IPS-18c (cell line): Measurements from ENCODE around the gene MTCH2.
A peak's percentile ranks its signal among the peaks of the same experiment; 100 is the strongest.
"Not testable (repeated sequence)": the region's sequence is repeated elsewhere in the genome, so short reads cannot be mapped to it uniquely, and the experiment has no call there.

Experiments used
- H3K4me3 ChIP-seq: 2 replicates; pipeline ENCODE4 v1.7.0; 2013; ENCODE audit warnings: low read depth, mild to moderate bottlenecking, low read length, moderate library complexity; ENCODE audit not compliant: insufficient read depth
- H3K9me3 ChIP-seq: one replicate; pipeline ENCODE4 v1.6.1; 2013; ENCODE audit warnings: mild to moderate bottlenecking, low read length, moderate library complexity; ENCODE audit not compliant: control insufficient read depth, insufficient read depth

The MTCH2 gene

GRCh38 chr11:47642099-47642855 lies at the start of gene MTCH2:
Gene MTCH2 (minus strand): TSS chr11:47642559. CDS start chr11:47642465, 94 bp downstream.
- H3K4me3 ChIP-seq, result peak within 1 kb of the TSS; percentile 98

GRCh38 chr11:47691979-47692378 lies 49.6 kb upstream of the MTCH2 start:
- Histone ChIP-seq H3K9me3 (no peaks in the 10 kb centered on the region), H3K4me3 (no peak overlapping the region)

More at GRCh38 chr11:47642099-47642855, at the start of gene MTCH2:
- H3K9me3 ChIP-seq, result no peaks in the 10 kb centered on the region

DNA sequence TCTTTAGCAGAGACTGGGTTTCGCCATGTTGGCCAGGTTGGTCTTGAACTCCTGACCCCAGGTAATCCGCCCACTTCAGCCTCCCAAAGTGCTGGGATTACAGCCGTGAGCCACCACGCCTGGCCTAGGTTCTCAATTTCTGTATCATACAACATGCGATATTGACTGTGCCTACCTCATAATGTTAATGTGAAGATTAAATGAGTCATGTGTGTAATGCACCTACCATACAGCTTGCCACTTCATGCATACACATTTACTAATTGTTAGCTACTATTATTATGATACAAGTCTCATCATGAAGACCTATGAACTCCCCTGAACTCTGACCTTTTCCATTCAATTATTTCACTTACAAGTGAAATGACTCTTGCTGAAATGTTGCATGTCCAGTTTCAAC lies 47.1 kb upstream of the MTCH2 start:
- H3K9me3 ChIP-seq, result no peaks in the 10 kb centered on the region

DNA sequence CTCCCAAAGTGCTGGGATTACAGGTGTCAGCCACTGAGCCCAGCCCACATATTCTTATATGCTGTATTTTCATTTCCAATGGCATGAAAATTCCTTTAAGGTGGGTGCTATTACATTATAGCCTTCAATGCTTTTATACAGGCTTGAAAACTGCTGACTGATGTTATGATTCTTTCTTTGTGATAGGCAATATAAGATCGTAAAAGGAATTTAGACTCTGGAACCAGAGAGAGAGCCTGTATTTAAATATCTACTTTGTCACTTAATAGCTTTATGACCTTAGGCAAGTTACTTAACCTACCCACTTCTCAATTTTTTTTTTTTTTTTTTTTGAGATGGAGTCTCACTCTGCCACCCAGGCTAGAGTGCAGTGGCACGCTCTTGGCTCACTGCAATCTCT lies 46.6 kb upstream of the MTCH2 start:
- Histone ChIP-seq H3K9me3 (no peaks in the 10 kb centered on the region), H3K4me3 (no peak overlapping the region)

More for the DNA sequence above, 47.1 kb upstream of the MTCH2 start:
- H3K4me3 ChIP-seq, result no peak overlapping the region

DNA sequence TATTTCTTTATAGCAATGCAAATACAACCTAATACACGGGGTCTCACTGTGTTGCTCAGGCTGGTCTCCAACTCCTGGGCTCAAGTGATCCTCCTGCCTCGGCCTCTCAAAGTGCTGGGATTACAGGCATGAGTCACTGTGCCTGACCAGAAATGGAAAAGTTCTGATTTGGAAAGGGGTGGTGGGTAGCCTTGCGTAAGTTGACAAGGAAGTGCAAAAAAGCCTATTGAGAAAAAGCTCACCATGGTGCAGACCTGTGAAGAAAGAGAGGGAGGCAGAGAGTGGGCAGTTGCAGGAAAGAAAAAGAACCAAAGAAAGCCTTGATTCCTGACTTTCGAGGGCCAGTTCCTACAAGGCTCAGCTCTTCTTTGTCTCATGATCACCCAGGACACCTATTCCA lies 45.8 kb upstream of the MTCH2 start:
- H3K9me3 ChIP-seq, result no peaks in the 10 kb centered on the region
- H3K4me3 ChIP-seq, result no peak overlapping the region

GRCh38 chr11:47686704-47687103 lies 44.3 kb upstream of the MTCH2 start:
- not testable (repeated sequence) for H3K9me3 ChIP-seq, H3K4me3 ChIP-seq

GRCh38 chr11:47686151-47686550 lies 43.8 kb upstream of the MTCH2 start:
- Histone ChIP-seq H3K9me3 (no peaks in the 10 kb centered on the region), H3K4me3 (no peak overlapping the region)

DNA sequence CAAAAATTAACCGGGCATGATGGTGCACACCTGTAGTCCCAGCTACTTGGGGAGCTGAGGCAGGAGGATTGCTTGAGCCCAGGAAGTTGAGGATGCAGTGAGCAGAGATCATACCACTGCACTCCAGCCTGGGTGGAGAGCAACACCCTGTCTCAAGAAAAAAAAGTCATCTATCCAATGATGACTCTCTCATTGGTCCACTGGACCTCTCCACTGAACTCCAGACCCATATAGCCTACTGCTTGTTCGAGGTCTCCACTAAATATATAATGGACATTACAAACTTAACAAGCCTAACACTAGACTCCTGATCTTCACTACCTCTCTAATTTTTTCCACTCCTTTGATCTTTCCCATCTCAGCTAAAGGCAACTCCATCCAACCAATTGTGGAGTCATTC lies 33.5 kb upstream of the MTCH2 start:
- Histone ChIP-seq H3K4me3 (no peak overlapping the region), H3K9me3 (no peaks in the 10 kb centered on the region)

GRCh38 chr11:47672283-47672730 lies 29.9 kb upstream of the MTCH2 start:
- H3K4me3 ChIP-seq, result no peak overlapping the region

DNA sequence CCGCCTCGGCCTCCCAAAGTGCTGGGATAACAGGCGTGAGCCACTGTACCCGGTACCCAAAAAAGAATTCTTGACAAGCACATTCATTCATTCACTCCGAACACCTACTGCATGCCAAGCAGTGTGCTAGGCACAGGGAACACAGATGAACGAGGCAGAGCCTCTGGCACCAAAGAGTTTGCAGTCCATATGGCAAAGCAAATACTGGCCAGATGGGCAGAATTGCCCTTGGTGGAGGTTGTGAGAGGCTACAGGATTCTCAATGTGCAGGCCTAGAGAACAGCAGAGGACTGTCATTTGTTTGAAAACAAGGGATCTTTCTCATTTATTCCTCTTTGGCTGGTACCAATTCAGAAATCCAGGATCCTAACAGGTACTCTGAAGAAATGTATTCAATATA lies 27.5 kb upstream of the MTCH2 start:
- Histone ChIP-seq H3K9me3 (no peaks in the 10 kb centered on the region), H3K4me3 (no peak overlapping the region)

More at GRCh38 chr11:47672283-47672730, 29.9 kb upstream of the MTCH2 start:
- no peaks in the 10 kb centered on the region for H3K9me3 ChIP-seq

DNA sequence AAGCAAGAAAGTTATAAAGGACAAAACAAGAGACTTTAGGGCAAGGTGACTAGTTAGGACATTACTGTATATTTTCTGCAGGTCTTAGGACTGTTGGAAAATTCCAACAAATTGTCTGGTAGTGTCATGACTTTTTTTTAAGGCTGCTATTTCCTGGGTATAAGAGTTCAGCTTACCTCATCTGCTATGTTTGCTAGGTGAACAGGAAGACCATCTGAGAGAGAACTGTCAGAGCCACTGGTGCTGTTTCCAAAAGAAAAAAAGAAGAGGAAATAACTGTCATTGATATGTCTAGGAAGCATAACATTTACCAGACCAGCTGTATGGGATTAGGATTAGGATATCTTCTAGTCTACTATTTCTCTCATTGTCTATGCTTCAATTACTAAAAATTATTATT lies 26.3 kb upstream of the MTCH2 start:
- Histone ChIP-seq H3K9me3 (no peaks in the 10 kb centered on the region), H3K4me3 (no peak overlapping the region)

- H3K4me3 ChIP-seq, result no peak overlapping the region
- no peaks in the 10 kb centered on the region for H3K9me3 ChIP-seq
Measured at GRCh38 chr11:47667555-47667954, 25.2 kb upstream of the MTCH2 start.

- no peaks in the 10 kb centered on the region for H3K9me3 ChIP-seq
Measured at GRCh38 chr11:47667135-47667534, 24.8 kb upstream of the MTCH2 start.

GRCh38 chr11:47664936-47665335 lies 22.6 kb upstream of the MTCH2 start:
- not testable (repeated sequence) for H3K4me3 ChIP-seq, H3K9me3 ChIP-seq

More at GRCh38 chr11:47667135-47667534, 24.8 kb upstream of the MTCH2 start:
- H3K4me3 ChIP-seq, result no peak overlapping the region

- H3K9me3 ChIP-seq, result no peaks in the 10 kb centered on the region
- H3K4me3 ChIP-seq, result no peak overlapping the region
Measured at GRCh38 chr11:47661245-47661644, 18.9 kb upstream of the MTCH2 start.

DNA sequence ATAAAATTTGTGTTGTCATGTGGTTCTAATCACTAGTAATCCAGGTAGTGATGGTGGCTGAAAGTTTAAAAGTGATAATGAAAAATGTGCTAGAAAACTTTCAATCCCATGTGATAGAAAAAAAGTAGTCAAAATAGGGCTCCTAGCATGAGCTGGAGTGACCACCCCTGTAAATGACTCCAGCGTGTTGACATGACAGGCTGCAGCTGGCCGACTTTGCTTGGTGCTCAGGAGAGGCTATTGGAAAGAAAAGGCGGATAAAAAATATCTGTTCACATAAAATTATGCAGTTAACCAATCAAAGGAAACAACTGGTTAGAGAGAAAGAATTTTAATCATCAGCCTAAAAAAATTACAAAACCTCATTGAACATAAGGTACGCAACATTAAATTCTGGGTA lies 16.9 kb upstream of the MTCH2 start:
- no peaks in the 10 kb centered on the region for H3K9me3 ChIP-seq
- H3K4me3 ChIP-seq, result no peak overlapping the region

- H3K4me3 ChIP-seq, result no peak overlapping the region
- peaks cover 2% of the 10 kb centered on the region for H3K9me3 ChIP-seq
Measured at GRCh38 chr11:47656260-47656885, 14.0 kb upstream of the MTCH2 start.

GRCh38 chr11:47651818-47652469 lies 9.6 kb upstream of the MTCH2 start:
- no peak overlapping the region for H3K4me3 ChIP-seq
- peaks cover 2% of the 10 kb centered on the region for H3K9me3 ChIP-seq
